ENCODE results near the gene NBEA.
"Not testable (repeated sequence)": the region's sequence is repeated elsewhere in the genome, so short reads cannot be mapped to it uniquely, and the experiment has no call there.

DNA sequence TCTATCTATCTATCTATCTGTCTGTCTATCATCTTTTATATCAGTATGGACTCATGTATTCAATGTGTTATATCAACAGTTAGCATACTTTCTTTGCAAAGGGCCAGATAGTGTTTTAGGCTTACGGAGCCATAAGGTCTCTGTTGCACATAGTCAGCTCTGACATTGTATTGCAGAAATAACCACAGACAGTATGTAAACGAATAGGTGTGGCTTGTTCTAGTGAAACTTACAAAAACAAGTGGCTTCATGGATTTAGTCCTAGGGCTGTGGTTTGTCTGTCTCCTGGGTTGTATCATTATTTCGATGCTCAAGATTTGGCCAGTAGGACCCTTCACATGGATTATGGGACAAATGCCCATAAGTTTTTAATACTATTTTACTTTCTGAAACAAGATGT lies 171.5 kb downstream of the NBEA start:
- TF ChIP-seq, protein P1, sequence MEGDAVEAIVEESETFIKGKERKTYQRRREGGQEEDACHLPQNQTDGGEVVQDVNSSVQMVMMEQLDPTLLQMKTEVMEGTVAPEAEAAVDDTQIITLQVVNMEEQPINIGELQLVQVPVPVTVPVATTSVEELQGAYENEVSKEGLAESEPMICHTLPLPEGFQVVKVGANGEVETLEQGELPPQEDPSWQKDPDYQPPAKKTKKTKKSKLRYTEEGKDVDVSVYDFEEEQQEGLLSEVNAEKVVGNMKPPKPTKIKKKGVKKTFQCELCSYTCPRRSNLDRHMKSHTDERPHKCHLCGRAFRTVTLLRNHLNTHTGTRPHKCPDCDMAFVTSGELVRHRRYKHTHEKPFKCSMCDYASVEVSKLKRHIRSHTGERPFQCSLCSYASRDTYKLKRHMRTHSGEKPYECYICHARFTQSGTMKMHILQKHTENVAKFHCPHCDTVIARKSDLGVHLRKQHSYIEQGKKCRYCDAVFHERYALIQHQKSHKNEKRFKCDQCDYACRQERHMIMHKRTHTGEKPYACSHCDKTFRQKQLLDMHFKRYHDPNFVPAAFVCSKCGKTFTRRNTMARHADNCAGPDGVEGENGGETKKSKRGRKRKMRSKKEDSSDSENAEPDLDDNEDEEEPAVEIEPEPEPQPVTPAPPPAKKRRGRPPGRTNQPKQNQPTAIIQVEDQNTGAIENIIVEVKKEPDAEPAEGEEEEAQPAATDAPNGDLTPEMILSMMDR (IDR thresholded peaks at IDR 0.05), result not testable (repeated sequence)
- TF ChIP-seq, protein P2, sequence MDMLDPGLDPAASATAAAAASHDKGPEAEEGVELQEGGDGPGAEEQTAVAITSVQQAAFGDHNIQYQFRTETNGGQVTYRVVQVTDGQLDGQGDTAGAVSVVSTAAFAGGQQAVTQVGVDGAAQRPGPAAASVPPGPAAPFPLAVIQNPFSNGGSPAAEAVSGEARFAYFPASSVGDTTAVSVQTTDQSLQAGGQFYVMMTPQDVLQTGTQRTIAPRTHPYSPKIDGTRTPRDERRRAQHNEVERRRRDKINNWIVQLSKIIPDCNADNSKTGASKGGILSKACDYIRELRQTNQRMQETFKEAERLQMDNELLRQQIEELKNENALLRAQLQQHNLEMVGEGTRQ (IDR thresholded peaks at IDR 0.05), result not testable (repeated sequence)
- TF ChIP-seq EP300 (IDR thresholded peaks at IDR 0.05); POLR2A (IDR thresholded peaks at IDR 0.05; ENCODE audit: low read length); MAFK (IDR thresholded peaks at IDR 0.05; ENCODE audit: partially characterized antibody); MYC (IDR thresholded peaks at IDR 0.05; ENCODE audit: borderline replicate concordance, low read length); JUN (IDR thresholded peaks at IDR 0.05); RFX5 (IDR thresholded peaks at IDR 0.05); RAD21 (conservative IDR thresholded peaks at IDR 0.05 in 1 of 2, IDR thresholded peaks at IDR 0.05 in 1 of 2); CBX8 (IDR thresholded peaks at IDR 0.05); CEBPB (IDR thresholded peaks at IDR 0.05): not testable (repeated sequence)
- TF ChIP-seq, protein P3, sequence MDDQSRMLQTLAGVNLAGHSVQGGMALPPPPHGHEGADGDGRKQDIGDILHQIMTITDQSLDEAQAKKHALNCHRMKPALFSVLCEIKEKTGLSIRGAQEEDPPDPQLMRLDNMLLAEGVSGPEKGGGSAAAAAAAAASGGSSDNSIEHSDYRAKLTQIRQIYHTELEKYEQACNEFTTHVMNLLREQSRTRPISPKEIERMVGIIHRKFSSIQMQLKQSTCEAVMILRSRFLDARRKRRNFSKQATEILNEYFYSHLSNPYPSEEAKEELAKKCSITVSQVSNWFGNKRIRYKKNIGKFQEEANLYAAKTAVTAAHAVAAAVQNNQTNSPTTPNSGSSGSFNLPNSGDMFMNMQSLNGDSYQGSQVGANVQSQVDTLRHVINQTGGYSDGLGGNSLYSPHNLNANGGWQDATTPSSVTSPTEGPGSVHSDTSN (IDR thresholded peaks at IDR 0.05), result not testable (repeated sequence)

Data from A549 (cell line).